Neural cell (in vitro differentiated cells): Measurements from ENCODE around the gene ARHGEF10L. TPM values are rescaled to one million over a fixed set of nuclear protein-coding genes. Genes with fewer than 3 reads are reported as not detected.

Source experiments
- H2AFZ ChIP-seq: fragments of 200-600, 300-800 bp; sonication (generic), shearing (Covaris generic); 2 replicates; pipeline ENCODE4 v1.6.0; 2014; ENCODE audit warnings: low read depth, mild to moderate bottlenecking, antibody characterized with exemption, low read length, moderate library complexity
- H3F3A ChIP-seq: fragments of 200-600 bp; shearing (Covaris generic); 2 replicates; pipeline ENCODE4 v1.6.1; 2016; ENCODE audit warnings: mild to moderate bottlenecking, moderate library complexity, mixed read lengths, antibody characterized with exemption, low read length; ENCODE audit not compliant: insufficient read depth, poor library complexity, severe bottlenecking
- H3K27ac ChIP-seq: fragments of 200-600, 300-800 bp; sonication (generic), shearing (Covaris generic); 2 replicates; pipeline ENCODE4 v1.5.1; 2014; ENCODE audit warnings: mild to moderate bottlenecking, low read length, moderate library complexity
- H3K27me3 ChIP-seq: fragments of 300-800, 200-600 bp; sonication (generic), shearing (Covaris generic); 2 replicates; pipeline ENCODE4 v1.6.0; 2014; ENCODE audit warnings: mild to moderate bottlenecking, low read depth, low read length, moderate library complexity; ENCODE audit not compliant: insufficient read depth
- H3K36me3 ChIP-seq: fragments of 300-800, 200-600 bp; sonication (generic), shearing (Covaris generic); 2 replicates; pipeline ENCODE4 v1.5.1; 2014; ENCODE audit warnings: mild to moderate bottlenecking, antibody characterized with exemption, low read length, moderate library complexity; ENCODE audit not compliant: insufficient read depth
- H3K4me2 ChIP-seq: fragments of 300-800, 200-600 bp; sonication (generic), shearing (Covaris generic); 2 replicates; pipeline ENCODE4 v1.6.0; 2014; ENCODE audit warnings: mild to moderate bottlenecking, low read length
- H3K4me3 ChIP-seq: fragments of 300-800, 200-600 bp; sonication (generic), shearing (Covaris generic); 2 replicates; pipeline ENCODE4 v1.5.1; 2014; ENCODE audit warnings: mild to moderate bottlenecking, low read length, moderate library complexity
- H3K79me2 ChIP-seq: fragments of 200-600 bp; shearing (Covaris generic); replicated peaks from 2 replicates; pipeline ENCODE4 v1.6.0; 2014; ENCODE audit warnings: mild to moderate bottlenecking, low read length, moderate library complexity; ENCODE audit not compliant: insufficient read depth
- H3K9ac ChIP-seq: fragments of 300-800, 200-600 bp; sonication (generic), shearing (Covaris generic); 2 replicates; pipeline ENCODE4 v1.6.1; 2016; ENCODE audit warnings: mild to moderate bottlenecking, low read length, mixed read lengths
- H3K9me2 ChIP-seq: fragments of 200-600 bp; shearing (Covaris generic); 2 replicates; pipeline ENCODE4 v1.6.1; 2016; ENCODE audit warnings: mild to moderate bottlenecking, low read length, mixed read lengths; ENCODE audit not compliant: insufficient read depth
- H3K9me3 ChIP-seq: fragments of 200-600, 300-800 bp; sonication (generic), shearing (Covaris generic); 2 replicates; pipeline ENCODE4 v1.6.1; 2016; ENCODE audit warnings: mild to moderate bottlenecking, mixed run types, low read length, moderate library complexity, mixed read lengths
- H4K20me1 ChIP-seq: fragments of 200-600 bp; shearing (Covaris generic); 2 replicates; pipeline ENCODE4 v1.6.1; 2016; ENCODE audit warnings: mild to moderate bottlenecking, mixed run types; ENCODE audit not compliant: insufficient read depth
- EP300 ChIP-seq: fragments of 450-650 bp; conservative IDR thresholded peaks from 2 replicates; pipeline ENCODE4 v1.6.1; 2014; ENCODE audit warnings: antibody characterized with exemption, mild to moderate bottlenecking, moderate library complexity; ENCODE audit not compliant: poor library complexity, severe bottlenecking
- EZH2 ChIP-seq: fragments of 200-600, 300-800 bp; shearing (Covaris generic), sonication (generic); IDR thresholded peaks from 2 replicates; pipeline ENCODE4 v1.6.1; 2014; ENCODE audit warnings: antibody characterized with exemption, low read length, borderline replicate concordance, mild to moderate bottlenecking; ENCODE audit not compliant: insufficient read depth, poor library complexity, severe bottlenecking
- MXI1 ChIP-seq: fragments of 450-650 bp; conservative IDR thresholded peaks from 2 replicates; pipeline ENCODE4 v1.6.1; 2014; ENCODE audit warnings: antibody characterized with exemption, mild to moderate bottlenecking; ENCODE audit not compliant: poor library complexity, severe bottlenecking
- POLR2AphosphoS5 ChIP-seq: IDR thresholded peaks from 2 replicates; pipeline ENCODE4 v1.6.1; 2012
- RAD21 ChIP-seq: fragments of 450-650 bp; conservative IDR thresholded peaks from 2 replicates; pipeline ENCODE4 v1.6.1; 2014; ENCODE audit warnings: antibody characterized with exemption, mild to moderate bottlenecking, moderate library complexity
- SMC3 ChIP-seq: fragments of 450-650 bp; conservative IDR thresholded peaks from 2 replicates; pipeline ENCODE4 v1.6.1; 2014; ENCODE audit warnings: antibody characterized with exemption, mild to moderate bottlenecking, moderate library complexity; ENCODE audit not compliant: poor library complexity
- TAF1 ChIP-seq: IDR thresholded peaks from 2 replicates; pipeline ENCODE4 v1.6.1; 2012; ENCODE audit warnings: low read depth
- polyA plus RNA-seq: library from polyadenylated mRNA; depleted of rRNA; stranded (reverse); fragments of >200 nt; gene quantifications from 2 replicates; pipeline ENCODE4 v1.2.3, GENCODE V29; 2014
- TF ChIP-seq, protein P1 (sequence below): IDR thresholded peaks from 2 replicates; pipeline ENCODE4 v1.6.1; 2012; ENCODE audit warnings: borderline replicate concordance
- TF ChIP-seq, protein P2 (sequence below): fragments of 450-650 bp; IDR thresholded peaks from 2 replicates; pipeline ENCODE4 v1.5.1; 2014; ENCODE audit warnings: antibody characterized with exemption, mild to moderate bottlenecking, moderate library complexity; ENCODE audit not compliant: poor library complexity, severe bottlenecking

ARHGEF10L gene
- polyA plus RNA-seq, 1 donor from 2014 or later = 123 TPM

DNA sequence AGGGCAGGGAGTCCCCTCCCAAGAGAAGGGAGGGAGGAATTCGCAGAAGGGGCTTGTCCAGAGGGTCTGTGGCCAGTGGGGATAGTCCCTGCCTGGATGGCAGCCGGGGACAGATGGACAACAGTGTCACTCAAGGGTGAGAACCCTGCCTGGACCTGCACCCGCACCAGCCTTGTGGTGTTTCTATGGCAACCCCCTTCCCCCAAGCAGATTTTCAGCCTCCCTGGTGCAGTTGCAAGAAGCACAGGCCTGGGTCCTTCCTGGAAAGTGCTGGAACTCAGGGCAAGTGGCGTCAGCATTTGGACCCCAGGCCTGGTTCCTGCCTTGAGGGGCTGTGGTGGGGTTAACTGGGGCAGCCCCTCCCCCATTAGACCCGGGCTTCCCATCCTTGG lies 131.8 kb downstream of the ARHGEF10L start:
- Histone ChIP-seq H3F3A (no peaks in the 10 kb centered on the region), H3K4me3 (peak overlapping the region; percentile 35), H3K9ac (peak overlapping the region; percentile 51), H3K27me3 (no peaks in the 10 kb centered on the region), H3K9me3 (no peaks in the 10 kb centered on the region), H3K4me2 (no peak overlapping the region), H3K27ac (peak overlapping the region; percentile 44), H3K79me2 (no peaks in the 10 kb centered on the region), H2AFZ (no peak overlapping the region), H4K20me1 (no peaks in the 10 kb centered on the region), H3K36me3 (no peaks in the 10 kb centered on the region), H3K9me2 (no peaks in the 10 kb centered on the region)
- TF ChIP-seq, protein P1, sequence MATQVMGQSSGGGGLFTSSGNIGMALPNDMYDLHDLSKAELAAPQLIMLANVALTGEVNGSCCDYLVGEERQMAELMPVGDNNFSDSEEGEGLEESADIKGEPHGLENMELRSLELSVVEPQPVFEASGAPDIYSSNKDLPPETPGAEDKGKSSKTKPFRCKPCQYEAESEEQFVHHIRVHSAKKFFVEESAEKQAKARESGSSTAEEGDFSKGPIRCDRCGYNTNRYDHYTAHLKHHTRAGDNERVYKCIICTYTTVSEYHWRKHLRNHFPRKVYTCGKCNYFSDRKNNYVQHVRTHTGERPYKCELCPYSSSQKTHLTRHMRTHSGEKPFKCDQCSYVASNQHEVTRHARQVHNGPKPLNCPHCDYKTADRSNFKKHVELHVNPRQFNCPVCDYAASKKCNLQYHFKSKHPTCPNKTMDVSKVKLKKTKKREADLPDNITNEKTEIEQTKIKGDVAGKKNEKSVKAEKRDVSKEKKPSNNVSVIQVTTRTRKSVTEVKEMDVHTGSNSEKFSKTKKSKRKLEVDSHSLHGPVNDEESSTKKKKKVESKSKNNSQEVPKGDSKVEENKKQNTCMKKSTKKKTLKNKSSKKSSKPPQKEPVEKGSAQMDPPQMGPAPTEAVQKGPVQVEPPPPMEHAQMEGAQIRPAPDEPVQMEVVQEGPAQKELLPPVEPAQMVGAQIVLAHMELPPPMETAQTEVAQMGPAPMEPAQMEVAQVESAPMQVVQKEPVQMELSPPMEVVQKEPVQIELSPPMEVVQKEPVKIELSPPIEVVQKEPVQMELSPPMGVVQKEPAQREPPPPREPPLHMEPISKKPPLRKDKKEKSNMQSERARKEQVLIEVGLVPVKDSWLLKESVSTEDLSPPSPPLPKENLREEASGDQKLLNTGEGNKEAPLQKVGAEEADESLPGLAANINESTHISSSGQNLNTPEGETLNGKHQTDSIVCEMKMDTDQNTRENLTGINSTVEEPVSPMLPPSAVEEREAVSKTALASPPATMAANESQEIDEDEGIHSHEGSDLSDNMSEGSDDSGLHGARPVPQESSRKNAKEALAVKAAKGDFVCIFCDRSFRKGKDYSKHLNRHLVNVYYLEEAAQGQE = no peak
- TF ChIP-seq MXI1 (no peak), RAD21 (no peak), SMC3 (no peak), EP300 (no peak), POLR2AphosphoS5 (no peak), TAF1 (no peak), EZH2 (no peak)
- TF ChIP-seq, protein P2, sequence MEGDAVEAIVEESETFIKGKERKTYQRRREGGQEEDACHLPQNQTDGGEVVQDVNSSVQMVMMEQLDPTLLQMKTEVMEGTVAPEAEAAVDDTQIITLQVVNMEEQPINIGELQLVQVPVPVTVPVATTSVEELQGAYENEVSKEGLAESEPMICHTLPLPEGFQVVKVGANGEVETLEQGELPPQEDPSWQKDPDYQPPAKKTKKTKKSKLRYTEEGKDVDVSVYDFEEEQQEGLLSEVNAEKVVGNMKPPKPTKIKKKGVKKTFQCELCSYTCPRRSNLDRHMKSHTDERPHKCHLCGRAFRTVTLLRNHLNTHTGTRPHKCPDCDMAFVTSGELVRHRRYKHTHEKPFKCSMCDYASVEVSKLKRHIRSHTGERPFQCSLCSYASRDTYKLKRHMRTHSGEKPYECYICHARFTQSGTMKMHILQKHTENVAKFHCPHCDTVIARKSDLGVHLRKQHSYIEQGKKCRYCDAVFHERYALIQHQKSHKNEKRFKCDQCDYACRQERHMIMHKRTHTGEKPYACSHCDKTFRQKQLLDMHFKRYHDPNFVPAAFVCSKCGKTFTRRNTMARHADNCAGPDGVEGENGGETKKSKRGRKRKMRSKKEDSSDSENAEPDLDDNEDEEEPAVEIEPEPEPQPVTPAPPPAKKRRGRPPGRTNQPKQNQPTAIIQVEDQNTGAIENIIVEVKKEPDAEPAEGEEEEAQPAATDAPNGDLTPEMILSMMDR = no peak

DNA sequence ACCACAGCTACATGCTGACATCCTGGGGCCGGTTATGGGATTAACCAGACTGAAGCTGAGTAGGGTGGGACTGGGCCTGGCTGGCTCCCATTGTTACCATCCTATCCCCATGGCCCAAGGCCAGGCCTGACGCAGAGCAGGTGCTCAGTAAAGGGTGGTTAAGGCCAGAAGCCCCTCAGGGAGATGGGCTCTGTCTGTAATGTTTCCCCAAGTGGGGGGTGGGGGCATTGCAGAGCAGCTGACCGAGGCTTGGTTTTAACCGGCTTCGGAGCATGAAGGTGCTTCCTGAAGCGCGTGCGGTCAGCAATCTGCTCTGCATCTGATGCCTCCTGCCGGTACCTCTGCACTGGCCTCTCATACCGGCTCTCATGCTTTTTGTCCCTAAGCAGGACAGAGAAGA lies 132.2 kb downstream of the ARHGEF10L start:
- Histone ChIP-seq H3K9me2 (no peaks in the 10 kb centered on the region), H3K27ac (peak overlapping the region; percentile 44), H3K79me2 (no peaks in the 10 kb centered on the region), H3K27me3 (no peaks in the 10 kb centered on the region), H2AFZ (no peak overlapping the region), H3K4me3 (peak overlapping the region; percentile 35), H3K36me3 (no peaks in the 10 kb centered on the region), H3K9me3 (no peaks in the 10 kb centered on the region), H3F3A (no peaks in the 10 kb centered on the region), H4K20me1 (no peaks in the 10 kb centered on the region), H3K4me2 (no peak overlapping the region), H3K9ac (peak overlapping the region; percentile 51)
- TF ChIP-seq POLR2AphosphoS5 (no peak), SMC3 (no peak), EP300 (no peak)
- TF ChIP-seq, protein P2 = peak; percentile 48
